GM12891 (cell line): ENCODE measurements around the gene KCNMA1.

Experiments used
- POLR2A ChIP-seq: IDR thresholded peaks from 2 replicates; pipeline ENCODE4 v1.6.1; 2011; ENCODE audit warnings: low read depth, low read length, control low read depth
- POLR2AphosphoS5 ChIP-seq: IDR thresholded peaks from 2 replicates; pipeline ENCODE4 v1.6.1; 2011; ENCODE audit warnings: low read depth, low read length, control low read depth
- POU2F2 ChIP-seq: IDR thresholded peaks from 2 replicates; pipeline ENCODE4 v1.6.1; 2011; ENCODE audit warnings: low read depth, mild to moderate bottlenecking, control low read depth, low read length, moderate library complexity
- SPI1 ChIP-seq: IDR thresholded peaks from 2 replicates; pipeline ENCODE4 v1.6.1; 2011; ENCODE audit warnings: low read depth, low read length, control low read depth
- TAF1 ChIP-seq: IDR thresholded peaks from 2 replicates; pipeline ENCODE4 v1.6.1; 2011; ENCODE audit warnings: low read depth, low read length, control low read depth

GRCh38 chr10:77574438-77574837 is 63.2 kb downstream of the KCNMA1 start:
- TF ChIP-seq POLR2AphosphoS5 (no peak), SPI1 (no peak), POLR2A (no peak), TAF1 (no peak), POU2F2 (no peak)
